GM21737 (cell line): ENCODE data around the gene MGA.

Experiments used
- ATAC-seq: cut with Tn5 transposase; IDR thresholded peaks from one replicate; pipeline ENCODE4 v1.9.1; 2021; ENCODE audit warnings: mild to moderate bottlenecking, moderate library complexity; ENCODE audit not compliant: unreplicated experiment

MGA gene

GRCh38 chr15:41660235-41661077 is at the start of gene MGA:
Gene MGA (plus strand): TSS chr15:41660405.
- ATAC-seq, result peak; percentile 64

GRCh38 chr15:41620536-41621199 is 39.5 kb upstream of the MGA start:
- no peak for ATAC-seq

- peak; percentile 62 for ATAC-seq
These were observed 38.7 kb upstream of the MGA start for GRCh38 chr15:41621200-41622193.

- ATAC-seq, result no peak
These were observed 37.3 kb upstream of the MGA start for GRCh38 chr15:41622901-41623300.

GRCh38 chr15:41627203-41627602 is 33.0 kb upstream of the MGA start:
- ATAC-seq, result no peak

GRCh38 chr15:41629463-41629862 is 30.7 kb upstream of the MGA start:
- no peak for ATAC-seq

- no peak for ATAC-seq
These were observed 30.3 kb upstream of the MGA start for GRCh38 chr15:41629883-41630282.

- ATAC-seq, result no peak
These were observed 29.5 kb upstream of the MGA start for GRCh38 chr15:41630616-41631217.

- no peak for ATAC-seq
These were observed 28.2 kb upstream of the MGA start for GRCh38 chr15:41631880-41632470.

GRCh38 chr15:41633609-41634008 is 26.6 kb upstream of the MGA start:
- ATAC-seq, result no peak

- no peak for ATAC-seq
These were observed 26.1 kb upstream of the MGA start for GRCh38 chr15:41634072-41634626.

- no peak for ATAC-seq
These were observed 23.1 kb upstream of the MGA start for GRCh38 chr15:41637086-41637485.

- ATAC-seq, result no peak
These were observed 19.2 kb upstream of the MGA start for GRCh38 chr15:41640985-41641384.

- no peak for ATAC-seq
These were observed 12.9 kb upstream of the MGA start for GRCh38 chr15:41647262-41647661.

- no peak for ATAC-seq
These were observed 12.1 kb upstream of the MGA start for GRCh38 chr15:41648097-41648496.

GRCh38 chr15:41648770-41649169 is 11.4 kb upstream of the MGA start:
- no peak for ATAC-seq

- ATAC-seq, result no peak
These were observed 9.4 kb upstream of the MGA start for GRCh38 chr15:41650806-41651205.

- no peak for ATAC-seq
These were observed 8.8 kb upstream of the MGA start for GRCh38 chr15:41651373-41651772.

GRCh38 chr15:41653760-41654159 is 6.4 kb upstream of the MGA start:
- no peak for ATAC-seq

GRCh38 chr15:41655716-41656115 is 4.5 kb upstream of the MGA start:
- ATAC-seq, result no peak
